ENCODE results near the gene KCNH2. TPM values are rescaled to one million over a fixed set of nuclear protein-coding genes. Genes with fewer than 3 reads are reported as not detected.

Gene KCNH2
- total RNA-seq, 4 donors from 2014 or later, result 0.70 TPM; not detected in 3

GRCh38 chr7:150993511-150993910 lies 15.4 kb upstream of the KCNH2 start:
- H3K27ac ChIP-seq, result no peak overlapping the region
- peak overlapping the region; percentile 17 for H3K4me3 ChIP-seq
- TF ChIP-seq CTCF (IDR thresholded peaks at IDR 0.05) (no peak), EP300 (IDR thresholded peaks at IDR 0.05) (no peak), POLR2AphosphoS5 (IDR thresholded peaks at IDR 0.05) (no peak), POLR2A (IDR thresholded peaks at IDR 0.05) (no peak)
- H3K9me3 ChIP-seq, result no peaks in the 10 kb centered on the region
- 74% methylated on average over 13 of the region's 14 CpGs for WGBS
- no peaks in the 10 kb centered on the region for H3K36me3 ChIP-seq
- no peak for DNase-seq (ENCODE audit: low spot score in 2 of 2)
- H3K27me3 ChIP-seq, result peaks cover 4% of the 10 kb centered on the region
- H3K4me1 ChIP-seq, result peaks cover 16% of the 10 kb centered on the region

GRCh38 chr7:150992833-150993302 lies 14.7 kb upstream of the KCNH2 start:
- WGBS, result 20% methylated on average over 5 of the region's 5 CpGs
- peaks cover 21% of the 10 kb centered on the region for H3K4me1 ChIP-seq
- peaks cover 4% of the 10 kb centered on the region for H3K27me3 ChIP-seq
- no peaks in the 10 kb centered on the region for H3K9me3 ChIP-seq
- H3K4me3 ChIP-seq, result peak overlapping the region; percentile 17
- no peaks in the 10 kb centered on the region for H3K36me3 ChIP-seq
- DNase-seq (ENCODE audit: low spot score in 2 of 2), result no peak
- H3K27ac ChIP-seq, result no peak overlapping the region
- TF ChIP-seq CTCF (IDR thresholded peaks at IDR 0.05), result no peak
- TF ChIP-seq EP300 (IDR thresholded peaks at IDR 0.05), result no peak
- no peak for TF ChIP-seq POLR2AphosphoS5 (IDR thresholded peaks at IDR 0.05)
- no peak for TF ChIP-seq POLR2A (IDR thresholded peaks at IDR 0.05)

GRCh38 chr7:150992051-150992640 lies 14.0 kb upstream of the KCNH2 start:
- DNase-seq (ENCODE audit: low spot score in 2 of 2), result no peak
- H3K9me3 ChIP-seq, result no peaks in the 10 kb centered on the region
- TF ChIP-seq EP300 (IDR thresholded peaks at IDR 0.05) (no peak), POLR2AphosphoS5 (IDR thresholded peaks at IDR 0.05) (no peak), CTCF (IDR thresholded peaks at IDR 0.05) (no peak), POLR2A (IDR thresholded peaks at IDR 0.05) (no peak)
- no peak overlapping the region for H3K27ac ChIP-seq
- H3K36me3 ChIP-seq, result no peaks in the 10 kb centered on the region
- H3K4me3 ChIP-seq, result no peak overlapping the region
- WGBS, result 84% methylated on average over 6 of the region's 6 CpGs
- H3K27me3 ChIP-seq, result peaks cover 10% of the 10 kb centered on the region
- H3K4me1 ChIP-seq, result peaks cover 21% of the 10 kb centered on the region

GRCh38 chr7:150990416-150991186 lies 12.5 kb upstream of the KCNH2 start, which contains the start of gene NOS3:
TSS of gene NOS3 (plus strand) at chr7:150991017. CDS start at chr7:150993804, 2,787 bp downstream.
- peaks cover 10% of the 10 kb centered on the region for H3K27me3 ChIP-seq
- H3K27ac ChIP-seq, result no peak within 1 kb of the TSS
- TF ChIP-seq EP300 (IDR thresholded peaks at IDR 0.05) (no peak), CTCF (IDR thresholded peaks at IDR 0.05) (no peak), POLR2AphosphoS5 (IDR thresholded peaks at IDR 0.05) (no peak), POLR2A (IDR thresholded peaks at IDR 0.05) (no peak)
- H3K4me1 ChIP-seq, result peaks cover 12% of the 10 kb centered on the region
- H3K9me3 ChIP-seq, result no peaks in the 10 kb centered on the region
- no peak within 1 kb of the TSS for H3K4me3 ChIP-seq
- H3K36me3 ChIP-seq, result no peaks in the 10 kb centered on the region
- 88% methylated on average over 12 of the region's 12 CpGs for WGBS
- DNase-seq (ENCODE audit: low spot score in 2 of 2), result no peak

GRCh38 chr7:150989456-150989855 lies 11.3 kb upstream of the KCNH2 start:
- DNase-seq (ENCODE audit: low spot score in 2 of 2), result no peak
- no peak overlapping the region for H3K4me3 ChIP-seq
- peak overlapping the region; percentile 20 for H3K27ac ChIP-seq
- no peaks in the 10 kb centered on the region for H3K36me3 ChIP-seq
- H3K4me1 ChIP-seq, result peaks cover 12% of the 10 kb centered on the region
- H3K27me3 ChIP-seq, result peaks cover 18% of the 10 kb centered on the region
- 51% methylated on average over 7 of the region's 7 CpGs for WGBS
- no peaks in the 10 kb centered on the region for H3K9me3 ChIP-seq
- TF ChIP-seq CTCF (IDR thresholded peaks at IDR 0.05) (no peak), POLR2AphosphoS5 (IDR thresholded peaks at IDR 0.05) (no peak), EP300 (IDR thresholded peaks at IDR 0.05) (no peak), POLR2A (IDR thresholded peaks at IDR 0.05) (no peak)

All from suprapubic skin (tissue), 4 donors.